K562 treated with DMSO at 1 percent for 12 hours (cell line): ENCODE results near the gene ACAP2. TPM values are rescaled to one million over a fixed set of nuclear protein-coding genes. Genes with fewer than 3 reads are reported as not detected.

ENCODE experiments used
- total RNA-seq: library from RNA; unstranded; fragments of 300-600 nt; gene quantifications from 2 replicates; pipeline ENCODE4 v1.2.3, GENCODE V29; 2022; ENCODE audit not compliant: insufficient read depth

Gene ACAP2, protein sequence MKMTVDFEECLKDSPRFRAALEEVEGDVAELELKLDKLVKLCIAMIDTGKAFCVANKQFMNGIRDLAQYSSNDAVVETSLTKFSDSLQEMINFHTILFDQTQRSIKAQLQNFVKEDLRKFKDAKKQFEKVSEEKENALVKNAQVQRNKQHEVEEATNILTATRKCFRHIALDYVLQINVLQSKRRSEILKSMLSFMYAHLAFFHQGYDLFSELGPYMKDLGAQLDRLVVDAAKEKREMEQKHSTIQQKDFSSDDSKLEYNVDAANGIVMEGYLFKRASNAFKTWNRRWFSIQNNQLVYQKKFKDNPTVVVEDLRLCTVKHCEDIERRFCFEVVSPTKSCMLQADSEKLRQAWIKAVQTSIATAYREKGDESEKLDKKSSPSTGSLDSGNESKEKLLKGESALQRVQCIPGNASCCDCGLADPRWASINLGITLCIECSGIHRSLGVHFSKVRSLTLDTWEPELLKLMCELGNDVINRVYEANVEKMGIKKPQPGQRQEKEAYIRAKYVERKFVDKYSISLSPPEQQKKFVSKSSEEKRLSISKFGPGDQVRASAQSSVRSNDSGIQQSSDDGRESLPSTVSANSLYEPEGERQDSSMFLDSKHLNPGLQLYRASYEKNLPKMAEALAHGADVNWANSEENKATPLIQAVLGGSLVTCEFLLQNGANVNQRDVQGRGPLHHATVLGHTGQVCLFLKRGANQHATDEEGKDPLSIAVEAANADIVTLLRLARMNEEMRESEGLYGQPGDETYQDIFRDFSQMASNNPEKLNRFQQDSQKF
- 7.4 and 31.7 TPM in 2 replicates for total RNA-seq

DNA sequence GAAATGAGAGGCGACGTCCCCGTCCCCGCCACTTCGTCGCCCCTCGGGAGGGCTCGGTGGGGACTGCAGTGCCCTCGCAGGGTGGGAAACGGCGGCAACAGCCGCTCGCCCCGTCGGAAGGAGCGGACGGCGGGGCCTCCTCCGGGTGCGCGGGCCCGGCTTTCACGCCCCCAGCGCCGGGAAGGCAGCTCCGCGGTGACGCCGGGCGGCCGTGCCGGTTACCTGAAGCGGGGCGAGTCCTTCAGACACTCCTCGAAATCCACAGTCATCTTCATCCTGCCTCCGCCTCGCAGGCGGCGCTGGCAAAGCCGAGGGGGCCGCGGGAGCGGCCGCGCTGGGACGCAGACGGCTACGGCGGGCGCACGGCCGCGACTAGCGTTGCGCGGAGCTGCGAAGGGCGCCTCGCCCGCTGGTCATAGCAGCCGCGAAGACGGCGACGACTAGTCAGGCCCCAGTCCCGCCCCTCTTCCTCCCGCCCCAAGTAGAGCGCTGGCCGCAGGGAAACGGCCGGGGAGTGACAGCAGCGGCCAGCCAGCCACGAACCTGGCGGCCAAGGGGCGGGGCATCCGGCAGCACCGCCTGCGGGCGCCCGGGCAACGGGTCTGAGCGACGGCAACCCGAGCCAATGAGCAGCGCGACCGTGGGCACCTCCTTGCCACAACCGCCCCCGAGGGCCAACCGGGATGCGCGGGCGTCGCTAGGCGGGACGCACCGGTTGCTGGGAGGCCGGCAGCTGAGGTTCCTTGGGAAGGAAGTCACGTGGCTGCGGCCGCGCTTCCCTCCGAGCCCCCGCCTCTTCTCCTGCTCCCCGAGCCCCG lies at the start of gene ACAP2:
Gene ACAP2, minus strand, starts transcription at position 448 of the 818 bp plus-strand sequence. Its CDS starts 173 bp downstream, at position 275.

DNA sequence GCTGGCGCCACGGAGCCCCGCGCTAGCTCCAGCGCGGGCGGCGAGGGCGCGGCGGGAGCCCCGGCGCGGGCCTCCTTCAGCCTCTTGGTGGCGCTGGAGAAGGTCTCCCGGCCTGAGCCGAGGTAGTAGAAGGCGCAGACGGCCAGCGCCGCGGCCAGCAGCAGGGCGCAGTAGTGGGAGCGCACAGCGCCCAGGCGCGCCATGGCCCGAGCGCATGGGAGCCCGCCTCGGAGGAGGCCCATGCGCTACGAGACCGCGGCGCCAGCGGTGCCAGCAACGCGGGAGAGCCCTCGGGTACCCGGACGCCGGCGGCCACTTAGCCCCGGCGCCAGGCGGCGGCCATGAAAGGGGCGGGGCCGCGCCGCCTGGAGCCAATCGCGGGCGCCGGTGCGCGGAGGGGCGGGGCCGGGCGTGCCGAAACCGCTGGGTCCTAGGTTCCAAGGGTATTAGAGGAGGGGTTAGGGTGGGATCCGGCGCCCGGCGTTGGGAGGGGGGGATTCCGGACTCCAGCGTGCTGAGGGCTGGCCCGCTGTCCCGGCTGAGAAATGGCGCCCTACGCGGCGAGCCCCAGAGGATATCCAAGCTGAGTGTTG lies 171.9 kb downstream of the ACAP2 start, which contains the start of gene XXYLT1:
Gene XXYLT1, minus strand, starts transcription at position 343 of the 593 bp plus-strand sequence. Its CDS starts 101 bp downstream, at position 242.

Other genes starting within 250 kb of the ACAP2 start
- gene XXYLT1, start 171.9 kb downstream of the ACAP2 start, total RNA-seq, result 16.0 and 32.8 TPM in 2 replicates
- 33.4 and 36.0 TPM in 2 replicates for gene PPP1R2, start 100.3 kb upstream of the ACAP2 start, total RNA-seq
- gene APOD, start 140.9 kb upstream of the ACAP2 start, total RNA-seq, result 1.5 TPM in 1 of 2 replicates, not detected in the other